H9 (cell line): Measurements from ENCODE around the gene DLG1. TPM values are rescaled to one million over a fixed set of nuclear protein-coding genes. Genes with fewer than 3 reads are reported as not detected.

Source experiments
- DNase-seq: peaks from one replicate; pipeline ENCODE4 v3.0.0-alpha.2; 2017
- H2AFZ ChIP-seq: one replicate; pipeline ENCODE4 v1.6.1; 2013; ENCODE audit warnings: mild to moderate bottlenecking, low read length, control low read depth, moderate library complexity
- H2AK5ac ChIP-seq: 2 replicates; pipeline ENCODE4 v1.6.1; 2013; ENCODE audit warnings: low read length, control low read depth, mixed read lengths; ENCODE audit not compliant: insufficient read length
- H2BK120ac ChIP-seq: one replicate; pipeline ENCODE4 v1.6.1; 2013; ENCODE audit warnings: low read depth, mild to moderate bottlenecking, low read length, control low read depth, inconsistent platforms; ENCODE audit not compliant: poor library complexity, severe bottlenecking
- H2BK12ac ChIP-seq: 2 replicates; pipeline ENCODE4 v1.6.1; 2013; ENCODE audit warnings: low read length, control low read depth, mixed read lengths, low read depth; ENCODE audit not compliant: insufficient read length
- H2BK15ac ChIP-seq: 2 replicates; pipeline ENCODE4 v1.6.1; 2013; ENCODE audit warnings: low read depth, low read length, control low read depth
- H2BK20ac ChIP-seq: one replicate; pipeline ENCODE4 v1.6.1; 2013; ENCODE audit warnings: low read depth, mild to moderate bottlenecking, low read length, control low read depth, inconsistent platforms; ENCODE audit not compliant: poor library complexity, severe bottlenecking
- H2BK5ac ChIP-seq: 2 replicates; pipeline ENCODE4 v1.6.1; 2013; ENCODE audit warnings: low read length, control low read depth, mixed read lengths; ENCODE audit not compliant: insufficient read length
- H3K14ac ChIP-seq: 2 replicates; pipeline ENCODE4 v1.6.1; 2013; ENCODE audit warnings: low read length, control low read depth; ENCODE audit not compliant: insufficient read depth
- H3K18ac ChIP-seq: 2 replicates; pipeline ENCODE4 v1.6.1; 2013; ENCODE audit warnings: low read depth, mild to moderate bottlenecking, mixed read lengths, low read length, control low read depth; ENCODE audit not compliant: insufficient read length
- H3K23ac ChIP-seq: 2 replicates; pipeline ENCODE4 v1.6.1; 2013; ENCODE audit warnings: low read length, control low read depth, mixed read lengths, low read depth; ENCODE audit not compliant: insufficient read length
- H3K23me2 ChIP-seq: 2 replicates; pipeline ENCODE4 v1.6.1; 2013; ENCODE audit warnings: low read depth, mild to moderate bottlenecking, mixed read lengths, low read length, control low read depth; ENCODE audit not compliant: insufficient read length, poor library complexity, severe bottlenecking
- H3K27ac ChIP-seq: 2 replicates; pipeline ENCODE4 v1.5.1; 2013; ENCODE audit warnings: low read length, control low read depth, mixed read lengths, low read depth; ENCODE audit not compliant: insufficient read length
- H3K27me3 ChIP-seq: 2 replicates; pipeline ENCODE4 v1.6.1; 2013; ENCODE audit warnings: low read length, control low read depth, inconsistent platforms; ENCODE audit not compliant: insufficient read depth
- H3K4ac ChIP-seq: 2 replicates; pipeline ENCODE4 v1.6.1; 2013; ENCODE audit warnings: low read depth, mild to moderate bottlenecking, control low read depth, inconsistent platforms, low read length, moderate library complexity
- H3K4me1 ChIP-seq: 2 replicates; pipeline ENCODE4 v1.6.1; 2013; ENCODE audit warnings: low read length, control low read depth, inconsistent platforms; ENCODE audit not compliant: insufficient read depth
- H3K4me2 ChIP-seq: 2 replicates; pipeline ENCODE4 v1.6.1; 2013; ENCODE audit warnings: low read length, control low read depth, mixed read lengths; ENCODE audit not compliant: insufficient read length, insufficient read depth
- H3K56ac ChIP-seq: 2 replicates; pipeline ENCODE4 v1.6.1; 2013; ENCODE audit warnings: low read depth, mild to moderate bottlenecking, mixed read lengths, low read length, control low read depth; ENCODE audit not compliant: insufficient read length
- H3K79me1 ChIP-seq: 2 replicates; pipeline ENCODE4 v1.6.1; 2013; ENCODE audit warnings: low read depth, mild to moderate bottlenecking, moderate library complexity, low read length, control low read depth, inconsistent platforms; ENCODE audit not compliant: insufficient read depth, poor library complexity, severe bottlenecking
- H3K79me2 ChIP-seq: 2 replicates; pipeline ENCODE4 v1.6.1; 2013; ENCODE audit warnings: low read length, control low read depth, inconsistent platforms; ENCODE audit not compliant: insufficient read depth
- H3K9ac ChIP-seq: 2 replicates; pipeline ENCODE4 v1.6.1; 2013; ENCODE audit warnings: low read length, control low read depth, mixed read lengths; ENCODE audit not compliant: insufficient read length; ENCODE audit errors: extremely low read depth
- H3K9me3 ChIP-seq: one replicate; pipeline ENCODE4 v1.6.1; 2013; ENCODE audit warnings: low read depth, low read length, inconsistent platforms; ENCODE audit not compliant: control insufficient read depth
- H3T11ph ChIP-seq: one replicate; pipeline ENCODE4 v1.6.1; 2013; ENCODE audit warnings: mild to moderate bottlenecking, low read length, control low read depth, inconsistent platforms
- H4K20me1 ChIP-seq: one replicate; pipeline ENCODE4 v1.6.1; 2013; ENCODE audit not compliant: control insufficient read depth, insufficient read length, insufficient read depth
- H4K5ac ChIP-seq: 2 replicates; pipeline ENCODE4 v1.6.1; 2013; ENCODE audit warnings: low read depth, mild to moderate bottlenecking, mixed read lengths, low read length, control low read depth; ENCODE audit not compliant: insufficient read length
- H4K8ac ChIP-seq: replicated peaks from 2 replicates; pipeline ENCODE4 v1.6.1; 2013; ENCODE audit warnings: low read length, control low read depth, mixed read lengths, low read depth; ENCODE audit not compliant: insufficient read length
- H4K91ac ChIP-seq: 2 replicates; pipeline ENCODE4 v1.6.1; 2013; ENCODE audit warnings: low read depth, mild to moderate bottlenecking, moderate library complexity, mixed read lengths, low read length, control low read depth; ENCODE audit not compliant: insufficient read length
- H3K27ac Mint-ChIP-seq, 3 experiments: 2 replicates in 2 of 3; 3 replicates in 1 of 3; pipeline ENCODE4 v1.8.0; 2020 to 2021; ENCODE audit warnings: mixed read lengths in 3 of 3, mild to moderate bottlenecking in 1 of 3, moderate library complexity in 1 of 3
- H3K27me3 Mint-ChIP-seq: 2 replicates; pipeline ENCODE4 v1.8.0; 2021; ENCODE audit warnings: low read depth, mild to moderate bottlenecking, moderate library complexity, mixed read lengths
- H3K36me3 Mint-ChIP-seq, 3 experiments: 2 replicates in 2 of 3; 3 replicates in 1 of 3; pipeline ENCODE4 v1.8.0; 2020 to 2021; ENCODE audit warnings: low read depth in 3 of 3, mixed read lengths in 3 of 3; ENCODE audit not compliant: insufficient read depth in 1 of 3
- H3K4me1 Mint-ChIP-seq, 2 experiments: 2 replicates each; pipeline ENCODE4 v1.8.0; 2020; ENCODE audit warnings: mixed read lengths in 2 of 2
- H3K4me3 Mint-ChIP-seq, 2 experiments: 2 replicates in 1 of 2; 3 replicates in 1 of 2; pipeline ENCODE4 v1.8.0; 2020 to 2021; ENCODE audit warnings: mild to moderate bottlenecking in 2 of 2, mixed read lengths in 2 of 2, moderate library complexity in 1 of 2
- H3K9me3 Mint-ChIP-seq, 2 experiments: 2 replicates in 1 of 2; 3 replicates in 1 of 2; pipeline ENCODE4 v1.8.0; 2020; ENCODE audit warnings: mild to moderate bottlenecking in 2 of 2, mixed read lengths in 2 of 2, moderate library complexity in 1 of 2
- CTCF ChIP-seq: fragments of 200-600 bp; sonication (generic); conservative IDR thresholded peaks from 3 replicates; pipeline ENCODE4 v1.8.0; 2021; ENCODE audit warnings: antibody characterized with exemption, mild to moderate bottlenecking
- WGBS: extraction: QIAGEN DNeasy Blood & Tissue Kit; methylation state at CpG from one replicate; pipeline ENCODE4 v1.1.7; 2013; ENCODE audit warnings: missing lambda C conversion rate, low lambda C conversion rate, mixed read lengths; ENCODE audit not compliant: insufficient read length; ENCODE audit errors: extremely low coverage; 5-methylcytosine and 5-hydroxymethylcytosine counted together
- total RNA-seq: library from RNA; stranded (reverse); gene quantifications from 2 replicates; pipeline ENCODE4 v1.2.1, GENCODE V29; 2021

Gene DLG1
- total RNA-seq, 1 experiment from 2014 or later: 84.1 TPM

- H3K14ac ChIP-seq: no peak overlapping the region
- no peak overlapping the region for H3K4ac ChIP-seq
- H3K4me2 ChIP-seq: no peak overlapping the region
- no peak overlapping the region for H2BK120ac ChIP-seq
- H3K27me3 Mint-ChIP-seq: no peaks in the 10 kb centered on the region
- H4K8ac ChIP-seq: no peak overlapping the region
- H3K79me1 ChIP-seq: no peaks in the 10 kb centered on the region
- no peak overlapping the region for H2BK12ac ChIP-seq
- TF ChIP-seq CTCF: no peak
- H3K56ac ChIP-seq: no peak overlapping the region
- H2AFZ ChIP-seq: no peak overlapping the region
- peaks cover 0 to 18% (median 11%) of the 10 kb centered on the region in 3 experiments; a peak in 4 of 7 replicates for H3K36me3 Mint-ChIP-seq
- no peak overlapping the region for H2AK5ac ChIP-seq
- WGBS: no CpG with 5 or more reads among the region's 4 CpGs
- no peak overlapping the region for H2BK20ac ChIP-seq
- no peak overlapping the region for H3K4me3 Mint-ChIP-seq
- no peak overlapping the region for H3K18ac ChIP-seq
- H3K23me2 ChIP-seq: no peaks in the 10 kb centered on the region
- H3K27me3 ChIP-seq: no peaks in the 10 kb centered on the region
- no peaks in the 10 kb centered on the region for H4K20me1 ChIP-seq
- no peak overlapping the region for H3K9ac ChIP-seq
- no peak overlapping the region for H3K27ac Mint-ChIP-seq
- no peak overlapping the region for H3T11ph ChIP-seq
- H3K27ac ChIP-seq: no peak overlapping the region
- H3K9me3 Mint-ChIP-seq: no peaks in the 10 kb centered on the region
- H3K23ac ChIP-seq: no peak overlapping the region
- no peak overlapping the region for H4K91ac ChIP-seq
- H2BK15ac ChIP-seq: no peak overlapping the region
- H2BK5ac ChIP-seq: no peak overlapping the region
- DNase-seq: no peak
- no peak overlapping the region for H4K5ac ChIP-seq
- no peaks in the 10 kb centered on the region for H3K9me3 ChIP-seq
- H3K4me1 Mint-ChIP-seq: peaks cover 4 to 9% of the 10 kb centered on the region in 2 experiments
- H3K4me1 ChIP-seq: no peaks in the 10 kb centered on the region
- no peaks in the 10 kb centered on the region for H3K79me2 ChIP-seq
Measured at GRCh38 chr3:197085137-197085536, 213.3 kb downstream of the DLG1 start.
